ENCODE data around the gene TRAF5.
"Not testable (repeated sequence)": the region's sequence is repeated elsewhere in the genome, so short reads cannot be mapped to it uniquely, and the experiment has no call there.

TRAF5 gene

GRCh38 chr1:211347077-211347844, 20.6 kb downstream of the TRAF5 start:
- DNase-seq (ENCODE audit: low read depth): no peak

DNA sequence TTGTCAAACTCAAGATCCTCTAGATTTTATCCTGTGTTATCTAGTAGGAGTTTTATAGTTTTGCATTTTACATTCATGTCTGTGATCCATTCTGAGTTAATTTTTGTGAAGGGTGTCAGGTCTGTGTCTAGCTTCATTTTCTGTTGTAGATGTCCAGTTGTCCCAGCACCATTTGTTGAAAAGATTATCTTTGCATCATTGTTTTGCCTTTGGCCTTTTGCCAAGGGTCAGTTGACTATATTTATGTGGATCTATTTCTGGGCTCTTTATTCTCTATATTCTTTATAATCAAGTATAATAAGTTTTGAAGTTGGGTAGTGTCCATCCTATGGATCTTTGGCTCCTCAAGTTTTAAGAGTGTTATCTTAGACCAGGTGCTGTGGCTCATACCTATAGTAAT, 21.9 kb downstream of the TRAF5 start:
- no peak for DNase-seq (ENCODE audit: low read depth)

- no peak for DNase-seq (ENCODE audit: low read depth)
These were observed 23.1 kb downstream of the TRAF5 start for GRCh38 chr1:211349741-211350140.

DNA sequence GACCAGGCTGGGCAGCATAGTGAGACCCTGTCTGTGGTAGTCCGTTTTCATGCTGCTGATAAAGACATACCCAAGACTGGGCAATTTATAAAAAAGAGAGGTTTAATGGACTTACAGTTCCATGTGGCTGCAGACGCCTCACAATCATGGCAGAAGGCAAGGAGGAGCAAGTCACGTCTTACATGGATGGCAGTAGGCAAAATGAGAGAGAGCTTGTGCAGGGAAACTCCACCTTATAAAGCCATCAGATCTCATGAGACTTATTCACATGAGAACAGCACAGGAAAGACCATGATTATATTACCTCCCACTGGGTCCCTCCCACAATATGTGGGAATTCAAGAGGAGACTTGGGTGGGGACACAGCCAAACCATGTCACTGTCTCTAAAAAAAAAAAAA, 25.4 kb downstream of the TRAF5 start:
- not testable (repeated sequence) for DNase-seq (ENCODE audit: low read depth)

DNA sequence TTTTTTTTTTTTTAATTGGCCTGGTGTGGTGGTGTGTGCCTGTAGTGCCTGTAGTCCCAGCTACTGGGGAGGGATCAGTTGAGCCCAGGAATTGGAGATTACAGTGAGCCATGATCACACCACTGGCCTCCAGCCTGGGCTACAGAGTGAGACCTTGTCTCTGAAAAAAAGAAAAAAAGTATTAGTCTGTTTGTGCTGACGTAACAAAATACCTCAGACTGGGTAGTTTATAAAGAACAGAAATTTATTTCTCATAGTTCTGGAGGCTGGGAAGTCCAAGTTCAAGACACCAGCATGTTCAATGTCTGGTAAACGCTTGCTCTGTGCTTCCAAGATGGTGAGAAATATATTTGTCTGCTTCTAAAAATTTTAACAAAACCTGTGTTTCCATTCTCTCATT, 25.8 kb downstream of the TRAF5 start:
- no peak for DNase-seq (ENCODE audit: low read depth)

DNA sequence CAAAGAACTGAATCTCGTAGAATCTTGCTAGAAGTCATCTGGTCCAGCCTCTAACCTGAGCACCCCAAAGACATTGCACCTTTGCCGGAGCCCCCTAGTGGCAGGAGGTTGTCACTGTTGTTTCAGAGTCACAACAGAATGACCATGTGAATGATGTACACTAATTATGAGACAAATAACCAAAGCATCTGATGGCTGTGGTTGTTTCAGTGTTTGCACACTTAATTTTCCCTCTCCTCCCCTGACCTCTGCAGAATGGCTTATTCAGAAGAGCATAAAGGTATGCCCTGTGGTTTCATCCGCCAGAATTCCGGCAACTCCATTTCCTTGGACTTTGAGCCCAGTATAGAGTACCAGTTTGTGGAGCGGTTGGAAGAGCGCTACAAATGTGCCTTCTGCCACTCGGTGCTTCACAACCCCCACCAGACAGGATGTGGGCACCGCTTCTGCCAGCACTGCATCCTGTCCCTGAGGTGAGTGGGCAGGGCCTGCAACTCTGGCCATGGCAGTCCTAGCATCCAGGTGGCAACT, 26.4 kb downstream of the TRAF5 start:
- DNase-seq (ENCODE audit: low read depth): no peak

DNA sequence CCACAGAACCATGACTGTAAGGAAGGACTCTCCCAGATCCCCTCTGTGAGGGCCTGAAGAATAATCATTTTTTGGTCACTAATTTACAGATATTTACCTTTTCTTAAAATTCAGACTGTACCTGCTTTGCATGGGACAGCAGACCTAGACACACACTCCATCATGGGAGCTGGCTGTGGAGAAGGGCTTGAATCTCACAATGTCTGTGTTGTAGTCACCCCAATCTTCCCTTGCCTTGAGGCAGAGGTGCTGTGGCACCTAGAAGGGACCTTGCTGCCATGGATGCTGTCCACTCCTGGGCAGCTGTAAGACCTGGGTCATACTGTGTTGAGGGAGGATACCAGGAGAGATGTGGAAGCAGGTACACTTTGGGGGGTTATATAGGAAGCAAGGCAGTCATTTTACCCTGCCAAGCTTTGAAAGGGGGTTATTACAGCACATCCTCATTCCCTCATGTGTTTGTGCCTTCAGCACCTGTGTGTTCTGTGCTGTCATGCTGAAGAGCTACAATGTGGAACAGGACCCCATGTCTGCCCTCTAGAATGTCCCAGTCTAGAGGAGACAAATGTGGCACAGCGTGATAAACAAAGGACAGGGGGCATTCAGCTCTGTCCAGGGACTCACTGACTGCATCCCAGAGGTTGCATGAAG, 27.1 kb downstream of the TRAF5 start:
- no peak for DNase-seq (ENCODE audit: low read depth)

- DNase-seq (ENCODE audit: low read depth): no peak
These were observed 29.2 kb downstream of the TRAF5 start for GRCh38 chr1:211355873-211356272.

GRCh38 chr1:211356723-211357407, 30.2 kb downstream of the TRAF5 start:
- no peak for DNase-seq (ENCODE audit: low read depth)

DNA sequence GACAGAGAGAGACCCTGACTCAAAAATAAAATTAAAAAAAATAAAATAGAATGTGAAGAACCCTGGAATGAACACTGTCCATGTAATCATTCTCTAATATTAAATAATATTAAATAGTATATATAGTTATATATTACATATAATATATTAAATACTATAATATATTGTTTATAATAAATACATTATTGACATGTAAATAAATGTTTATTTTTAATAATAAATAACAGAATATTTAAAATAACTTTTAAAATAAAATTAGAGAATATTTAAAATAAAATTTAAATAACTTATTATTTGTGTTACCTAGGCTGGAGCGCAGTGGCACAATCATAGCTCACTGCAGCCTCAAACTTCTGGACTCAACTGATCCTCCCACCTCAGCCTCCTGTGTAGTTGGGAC, 32.1 kb downstream of the TRAF5 start:
- DNase-seq (ENCODE audit: low read depth): no peak

DNA sequence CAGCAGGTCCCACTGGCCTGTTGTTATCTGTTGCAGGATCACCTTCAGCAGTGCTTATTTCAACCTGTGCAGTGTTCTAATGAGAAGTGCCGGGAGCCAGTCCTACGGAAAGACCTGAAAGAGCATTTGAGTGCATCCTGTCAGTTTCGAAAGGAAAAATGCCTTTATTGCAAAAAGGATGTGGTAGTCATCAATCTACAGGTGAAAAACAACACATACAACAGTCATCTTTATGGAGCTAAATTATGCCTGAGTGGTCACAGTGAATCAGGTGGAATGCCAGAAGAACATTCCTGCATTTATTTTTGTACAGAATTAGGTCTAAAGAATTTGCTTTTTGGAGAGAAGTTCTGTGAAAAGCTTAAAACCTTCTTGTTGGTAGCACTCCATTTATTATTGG, 33.2 kb downstream of the TRAF5 start:
- DNase-seq (ENCODE audit: low read depth): no peak

GRCh38 chr1:211361202-211361601, 34.6 kb downstream of the TRAF5 start:
- DNase-seq (ENCODE audit: low read depth): no peak

GRCh38 chr1:211369640-211370039, 43.0 kb downstream of the TRAF5 start:
- no peak for DNase-seq (ENCODE audit: low read depth)

DNA sequence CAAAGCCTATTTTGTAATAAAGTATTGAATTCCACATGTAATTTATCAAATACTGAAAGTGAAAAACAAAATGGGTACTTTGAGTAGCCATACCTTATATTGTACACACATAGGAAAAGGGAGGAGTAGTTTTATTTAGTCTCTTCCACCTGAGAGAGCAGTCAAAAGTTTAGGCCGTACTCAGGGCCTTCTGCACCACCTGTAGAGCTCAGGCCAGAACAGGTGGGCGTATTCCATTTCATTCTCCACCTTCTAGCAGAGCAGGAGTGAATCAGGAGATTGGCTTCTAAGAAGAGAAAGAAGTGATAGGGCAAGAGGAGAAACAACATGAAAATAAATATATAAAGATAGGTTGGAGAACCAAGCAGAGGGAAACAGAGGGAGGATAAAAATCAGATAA, 44.0 kb downstream of the TRAF5 start:
- DNase-seq (ENCODE audit: low read depth): no peak

GRCh38 chr1:211371406-211372105, 44.9 kb downstream of the TRAF5 start:
- no peak for DNase-seq (ENCODE audit: low read depth)

DNA sequence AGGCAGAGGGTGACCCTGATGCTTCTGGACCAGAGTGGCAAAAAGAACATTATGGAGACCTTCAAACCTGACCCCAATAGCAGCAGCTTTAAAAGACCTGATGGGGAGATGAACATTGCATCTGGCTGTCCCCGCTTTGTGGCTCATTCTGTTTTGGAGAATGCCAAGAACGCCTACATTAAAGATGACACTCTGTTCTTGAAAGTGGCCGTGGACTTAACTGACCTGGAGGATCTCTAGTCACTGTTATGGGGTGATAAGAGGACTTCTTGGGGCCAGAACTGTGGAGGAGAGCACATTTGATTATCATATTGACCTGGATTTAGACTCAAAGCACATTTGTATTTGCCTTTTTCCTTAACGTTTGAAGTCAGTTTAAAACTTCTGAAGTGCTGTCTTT, 45.8 kb downstream of the TRAF5 start:
- DNase-seq (ENCODE audit: low read depth): no peak

GRCh38 chr1:211375146-211375818, 48.6 kb downstream of the TRAF5 start:
- no peak for DNase-seq (ENCODE audit: low read depth)

GRCh38 chr1:211375949-211376348, 49.3 kb downstream of the TRAF5 start:
- no peak for DNase-seq (ENCODE audit: low read depth)

GRCh38 chr1:211376807-211377470, 50.3 kb downstream of the TRAF5 start:
- DNase-seq (ENCODE audit: low read depth): no peak

DNA sequence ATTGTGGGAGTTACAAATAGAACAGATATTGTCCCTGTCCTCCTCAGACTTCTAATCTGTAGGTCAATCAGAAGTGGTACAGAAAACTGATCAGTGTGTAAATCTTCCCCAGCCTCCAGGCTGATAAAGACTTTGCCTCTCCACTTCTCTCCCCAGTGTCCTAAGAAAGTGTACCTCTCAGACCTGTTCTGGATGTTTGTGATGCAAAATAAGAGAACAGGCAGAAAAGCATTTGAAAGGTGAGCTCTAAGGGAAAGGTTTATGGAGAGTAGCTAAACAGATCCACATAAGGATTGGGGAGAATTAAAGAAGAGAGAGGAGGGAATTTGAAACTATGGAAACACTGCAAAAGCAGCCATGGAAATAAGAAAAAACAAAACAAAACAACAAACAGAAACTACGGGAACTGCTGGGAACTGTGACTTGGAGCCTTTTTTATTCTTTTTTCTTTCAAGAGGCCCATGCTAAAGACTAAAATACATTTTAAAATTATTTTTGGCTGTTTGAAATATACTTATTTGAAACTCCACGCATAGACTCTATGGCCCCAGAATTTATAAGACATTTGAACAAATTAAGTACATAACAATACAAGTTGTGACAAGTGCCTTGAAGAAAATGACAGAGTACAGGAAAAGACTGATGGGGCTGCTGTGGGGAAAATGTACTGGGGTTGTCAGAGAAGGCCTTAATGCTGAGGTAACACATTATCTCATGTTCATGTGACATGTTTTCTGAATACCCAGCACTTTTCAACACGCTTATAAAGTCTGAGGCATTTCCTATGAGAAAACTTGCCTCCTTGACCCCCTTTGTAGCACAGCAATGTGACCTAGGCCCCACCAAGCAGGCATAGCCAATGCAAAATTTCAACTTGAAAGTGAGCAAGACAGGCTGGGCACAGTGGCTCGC, 51.2 kb downstream of the TRAF5 start:
- DNase-seq (ENCODE audit: low read depth): no peak

All from GM04503 (cell line).